Posterior cingulate gyrus (tissue), 11 donors: Measurements from ENCODE around the gene PLPP4.

Experiments used
- DNase-seq, 10 donors: peaks; one replicate each; pipeline versions ENCODE4 v3.0.0 to v3.0.0-alpha.2; 2020 to 2021; ENCODE audit warnings: mixed read lengths in 3 of 10
- intact Hi-C: fragments of 100-400 bp; cut with DNase I; formaldehyde crosslinking; loops from one replicate; pipeline ENCODE4 v1.15.1; 2023

The PLPP4 gene

GRCh38 chr10:120455004-120455403 lies 2.0 kb upstream of the PLPP4 start:
- DNase-seq = no peak
- intact Hi-C loops = no loop called here

GRCh38 chr10:120455606-120456005 lies 1.4 kb upstream of the PLPP4 start:
- DNase-seq = no peak

GRCh38 chr10:120456143-120456625 lies 843 bp upstream of the PLPP4 start:
- intact Hi-C loops = no loop called here
- peak in 1 of 10 donors; percentile 68 for DNase-seq

More at GRCh38 chr10:120455606-120456005, 1.4 kb upstream of the PLPP4 start:
- intact Hi-C loops = no loop called here

GRCh38 chr10:120457431-120458172 lies 575 bp downstream of the PLPP4 start:
- intact Hi-C loops = no loop called here
- peak in 2 of 10 donors; percentile 30 to 66 for DNase-seq

GRCh38 chr10:120458432-120458831 lies 1.4 kb downstream of the PLPP4 start:
- peak in 2 of 10 donors; percentile 37 to 79 for DNase-seq

GRCh38 chr10:120459185-120459584 lies 2.2 kb downstream of the PLPP4 start:
- DNase-seq = peak in 3 of 10 donors; percentile 10 to 49 (median 33)
- intact Hi-C loops = no loop called here

More at GRCh38 chr10:120458432-120458831, 1.4 kb downstream of the PLPP4 start:
- intact Hi-C loops = no loop called here

GRCh38 chr10:120460186-120460585 lies 3.2 kb downstream of the PLPP4 start:
- no peak for DNase-seq
- intact Hi-C loops = no loop called here

GRCh38 chr10:120460776-120461175 lies 3.7 kb downstream of the PLPP4 start:
- intact Hi-C loops = no loop called here
- no peak for DNase-seq

- intact Hi-C loops = no loop called here
- no peak for DNase-seq
These were observed 5.1 kb downstream of the PLPP4 start for GRCh38 chr10:120462018-120462682.

- no peak for DNase-seq
- intact Hi-C loops = no loop called here
These were observed 8.1 kb downstream of the PLPP4 start for GRCh38 chr10:120465138-120465537.

GRCh38 chr10:120466006-120466405 lies 9.0 kb downstream of the PLPP4 start:
- no peak for DNase-seq
- intact Hi-C loops = no loop called here

- no peak for DNase-seq
- intact Hi-C loops = no loop called here
These were observed 16.6 kb downstream of the PLPP4 start for GRCh38 chr10:120473593-120473992.

- no peak for DNase-seq
- intact Hi-C loops = no loop called here
These were observed 17.9 kb downstream of the PLPP4 start for GRCh38 chr10:120474956-120475355.

- DNase-seq = no peak
- intact Hi-C loops = no loop called here
These were observed 19.1 kb downstream of the PLPP4 start for GRCh38 chr10:120475844-120476791.

- no peak for DNase-seq
- intact Hi-C loops = no loop called here
These were observed 20.2 kb downstream of the PLPP4 start for GRCh38 chr10:120477021-120477742.

- DNase-seq = no peak
- intact Hi-C loops = no loop called here
These were observed 20.7 kb downstream of the PLPP4 start for GRCh38 chr10:120477743-120478141.

GRCh38 chr10:120478386-120478785 lies 21.4 kb downstream of the PLPP4 start:
- intact Hi-C loops = no loop called here
- no peak for DNase-seq

GRCh38 chr10:120479506-120479905 lies 22.5 kb downstream of the PLPP4 start:
- DNase-seq = no peak
- intact Hi-C loops = no loop called here

- no peak for DNase-seq
- intact Hi-C loops = no loop called here
These were observed 23.1 kb downstream of the PLPP4 start for GRCh38 chr10:120480065-120480600.

GRCh38 chr10:120480848-120481247 lies 23.8 kb downstream of the PLPP4 start:
- intact Hi-C loops = no loop called here

More at GRCh38 chr10:120480848-120481247, 23.8 kb downstream of the PLPP4 start:
- no peak for DNase-seq
